HG03103 (cell line): ENCODE data around the gene CT45A9.
"Not testable (repeated sequence)": the region's sequence is repeated elsewhere in the genome, so short reads cannot be mapped to it uniquely, and the experiment has no call there.

Source experiments
- ATAC-seq: cut with Tn5 transposase; IDR thresholded peaks from one replicate; pipeline ENCODE4 v1.9.1; 2021; ENCODE audit warnings: low read depth; ENCODE audit not compliant: unreplicated experiment

The CT45A9 gene

GRCh38 chrX:135871712-135872111 lies at the start of gene CT45A9:
CT45A9 (minus strand) TSS chrX:135871812; CDS start chrX:135868061, 3,751 bp downstream.
- not testable (repeated sequence) for ATAC-seq

DNA sequence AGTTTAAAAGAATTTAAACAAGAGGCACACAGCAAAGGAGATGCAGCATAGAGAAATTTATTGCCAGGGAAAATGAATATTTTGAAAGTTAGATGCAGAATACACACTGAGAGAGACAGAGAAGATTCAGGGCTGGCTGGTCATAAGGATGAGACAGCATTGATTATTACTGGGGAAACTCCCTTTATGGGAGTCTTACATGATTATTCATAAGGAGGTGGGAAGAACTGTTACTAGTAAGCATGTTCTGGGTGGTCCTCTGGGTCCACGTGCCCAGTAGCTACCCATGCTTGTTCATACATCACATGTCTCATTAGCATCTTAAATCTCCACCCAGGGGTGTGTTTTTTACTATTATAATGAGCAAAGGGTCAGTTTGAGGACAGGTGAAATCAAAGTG lies 48.9 kb upstream of the CT45A9 start:
- ATAC-seq = not testable (repeated sequence)

- ATAC-seq = no peak
Measured at GRCh38 chrX:135914404-135914803, 42.8 kb upstream of the CT45A9 start.

- ATAC-seq = no peak
Measured at GRCh38 chrX:135910251-135910650, 38.6 kb upstream of the CT45A9 start.

GRCh38 chrX:135893294-135893817 lies 21.7 kb upstream of the CT45A9 start, which contains the start of the genes CT45A10 and SAGE1:
CT45A10 (minus strand) TSS chrX:135893444; CDS start chrX:135885344, 8,100 bp downstream.
SAGE1 (plus strand) TSS chrX:135893716; CDS start chrX:135896243, 2,527 bp downstream.
- ATAC-seq = no peak

DNA sequence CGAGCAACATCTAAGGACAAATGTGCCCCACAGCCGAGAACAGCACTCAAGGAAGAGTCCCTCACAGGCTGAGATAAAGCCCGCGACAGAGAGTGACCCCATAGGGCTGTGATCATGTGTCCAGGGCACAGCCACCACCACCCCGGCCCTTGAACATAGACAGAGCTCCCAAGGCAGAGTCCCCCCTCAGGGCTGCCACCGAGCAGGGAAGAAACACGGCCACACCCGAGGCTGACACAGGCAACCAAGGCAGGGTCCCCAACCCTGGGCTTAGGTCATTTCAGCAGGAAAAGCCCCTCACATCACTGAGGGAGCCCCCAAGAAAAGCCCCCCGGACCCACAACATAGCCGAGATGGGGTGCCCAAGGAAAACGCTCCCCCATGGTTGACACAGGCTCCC lies 21.2 kb upstream of the CT45A9 start:
- ATAC-seq = no peak

- ATAC-seq = no peak
Measured at GRCh38 chrX:135890087-135890585, 18.5 kb upstream of the CT45A9 start.

GRCh38 chrX:135888976-135889375 lies 17.4 kb upstream of the CT45A9 start:
- not testable (repeated sequence) for ATAC-seq

DNA sequence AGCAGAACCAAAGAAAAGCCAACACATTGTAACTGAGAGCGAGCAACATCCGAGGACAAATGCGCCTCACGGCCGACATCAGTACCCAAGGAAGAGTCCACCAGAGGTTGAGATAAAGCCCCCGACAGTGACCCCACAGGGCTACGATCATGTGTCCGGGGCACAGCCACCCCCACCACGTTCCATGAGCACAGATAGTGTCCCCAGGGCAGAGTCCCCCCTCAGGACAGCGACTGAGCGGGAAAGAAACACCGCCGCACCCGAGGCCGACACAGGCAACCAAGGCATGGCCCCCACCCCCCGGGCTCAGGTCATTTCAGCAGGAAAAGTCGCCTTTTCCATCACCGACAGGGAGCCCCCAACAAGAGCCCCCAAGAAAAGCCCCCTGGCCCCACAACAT lies 16.6 kb upstream of the CT45A9 start:
- not testable (repeated sequence) for ATAC-seq

- ATAC-seq = not testable (repeated sequence)
Measured at GRCh38 chrX:135882741-135883140, 11.1 kb upstream of the CT45A9 start.

DNA sequence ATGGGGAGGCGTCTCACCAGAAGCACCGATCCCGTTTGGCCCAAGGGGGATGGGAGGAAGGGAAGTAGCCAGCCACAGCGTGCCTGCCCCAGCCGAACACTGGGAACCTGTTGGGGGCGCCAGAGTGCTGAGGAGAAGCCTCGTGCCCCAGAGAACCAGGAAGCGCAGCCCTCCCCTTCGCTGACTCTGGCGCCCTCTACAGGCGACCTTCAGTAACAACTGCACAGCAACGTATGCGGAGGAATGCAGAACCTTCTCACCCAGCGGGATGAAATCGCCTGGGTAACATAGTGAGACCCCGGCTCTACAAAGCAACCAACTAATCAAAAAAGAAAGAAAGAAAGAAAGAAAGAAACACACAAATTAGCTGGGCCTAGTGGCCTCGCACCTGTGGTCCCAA lies 17.2 kb downstream of the CT45A9 start, which contains the start of gene CT45A8:
TSS of gene CT45A8 (minus strand) at position 101 of the 400 bp plus-strand sequence. CDS start 3,755 bp downstream, outside the sequence.
- ATAC-seq = not testable (repeated sequence)

DNA sequence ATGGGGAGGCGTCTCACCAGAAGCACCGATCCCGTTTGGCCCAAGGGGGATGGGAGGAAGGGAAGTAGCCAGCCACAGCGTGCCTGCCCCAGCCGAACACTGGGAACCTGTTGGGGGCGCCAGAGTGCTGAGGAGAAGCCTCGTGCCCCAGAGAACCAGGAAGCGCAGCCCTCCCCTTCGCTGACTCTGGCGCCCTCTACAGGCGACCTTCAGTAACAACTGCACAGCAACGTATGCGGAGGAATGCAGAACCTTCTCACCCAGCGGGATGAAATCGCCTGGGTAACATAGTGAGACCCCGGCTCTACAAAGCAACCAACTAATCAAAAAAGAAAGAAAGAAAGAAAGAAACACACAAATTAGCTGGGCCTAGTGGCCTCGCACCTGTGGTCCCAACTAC lies 34.4 kb downstream of the CT45A9 start, which contains the start of gene CT45A7:
TSS of gene CT45A7 (minus strand) at position 101 of the 400 bp plus-strand sequence. CDS start 3,747 bp downstream, outside the sequence.
- not testable (repeated sequence) for ATAC-seq

DNA sequence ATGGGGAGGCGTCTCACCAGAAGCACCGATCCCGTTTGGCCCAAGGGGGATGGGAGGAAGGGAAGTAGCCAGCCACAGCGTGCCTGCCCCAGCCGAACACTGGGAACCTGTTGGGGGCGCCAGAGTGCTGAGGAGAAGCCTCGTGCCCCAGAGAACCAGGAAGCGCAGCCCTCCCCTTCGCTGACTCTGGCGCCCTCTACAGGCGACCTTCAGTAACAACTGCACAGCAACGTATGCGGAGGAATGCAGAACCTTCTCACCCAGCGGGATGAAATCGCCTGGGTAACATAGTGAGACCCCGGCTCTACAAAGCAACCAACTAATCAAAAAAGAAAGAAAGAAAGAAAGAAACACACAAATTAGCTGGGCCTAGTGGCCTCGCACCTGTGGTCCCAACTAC lies 51.7 kb downstream of the CT45A9 start, which contains the start of gene CT45A2:
TSS of gene CT45A2 (minus strand) at position 101 of the 400 bp plus-strand sequence. CDS start 3,747 bp downstream, outside the sequence.
- ATAC-seq = not testable (repeated sequence)
